H9 (cell line): ENCODE measurements around the gene FHOD3. TPM values are rescaled to one million over a fixed set of nuclear protein-coding genes. Genes with fewer than 3 reads are reported as not detected.

Experiments used
- DNase-seq: peaks from one replicate; pipeline ENCODE4 v3.0.0-alpha.2; 2017
- H2AFZ ChIP-seq: one replicate; pipeline ENCODE4 v1.6.1; 2013; ENCODE audit warnings: mild to moderate bottlenecking, low read length, control low read depth, moderate library complexity
- H2AK5ac ChIP-seq: 2 replicates; pipeline ENCODE4 v1.6.1; 2013; ENCODE audit warnings: low read length, control low read depth, mixed read lengths; ENCODE audit not compliant: insufficient read length
- H2BK120ac ChIP-seq: one replicate; pipeline ENCODE4 v1.6.1; 2013; ENCODE audit warnings: low read depth, mild to moderate bottlenecking, low read length, control low read depth, inconsistent platforms; ENCODE audit not compliant: poor library complexity, severe bottlenecking
- H2BK12ac ChIP-seq: 2 replicates; pipeline ENCODE4 v1.6.1; 2013; ENCODE audit warnings: low read length, control low read depth, mixed read lengths, low read depth; ENCODE audit not compliant: insufficient read length
- H2BK15ac ChIP-seq: 2 replicates; pipeline ENCODE4 v1.6.1; 2013; ENCODE audit warnings: low read depth, low read length, control low read depth
- H2BK20ac ChIP-seq: one replicate; pipeline ENCODE4 v1.6.1; 2013; ENCODE audit warnings: low read depth, mild to moderate bottlenecking, low read length, control low read depth, inconsistent platforms; ENCODE audit not compliant: poor library complexity, severe bottlenecking
- H2BK5ac ChIP-seq: 2 replicates; pipeline ENCODE4 v1.6.1; 2013; ENCODE audit warnings: low read length, control low read depth, mixed read lengths; ENCODE audit not compliant: insufficient read length
- H3K14ac ChIP-seq: 2 replicates; pipeline ENCODE4 v1.6.1; 2013; ENCODE audit warnings: low read length, control low read depth; ENCODE audit not compliant: insufficient read depth
- H3K18ac ChIP-seq: 2 replicates; pipeline ENCODE4 v1.6.1; 2013; ENCODE audit warnings: low read depth, mild to moderate bottlenecking, mixed read lengths, low read length, control low read depth; ENCODE audit not compliant: insufficient read length
- H3K23ac ChIP-seq: 2 replicates; pipeline ENCODE4 v1.6.1; 2013; ENCODE audit warnings: low read length, control low read depth, mixed read lengths, low read depth; ENCODE audit not compliant: insufficient read length
- H3K23me2 ChIP-seq: 2 replicates; pipeline ENCODE4 v1.6.1; 2013; ENCODE audit warnings: low read depth, mild to moderate bottlenecking, mixed read lengths, low read length, control low read depth; ENCODE audit not compliant: insufficient read length, poor library complexity, severe bottlenecking
- H3K27ac ChIP-seq: 2 replicates; pipeline ENCODE4 v1.5.1; 2013; ENCODE audit warnings: low read length, control low read depth, mixed read lengths, low read depth; ENCODE audit not compliant: insufficient read length
- H3K27me3 ChIP-seq: 2 replicates; pipeline ENCODE4 v1.6.1; 2013; ENCODE audit warnings: low read length, control low read depth, inconsistent platforms; ENCODE audit not compliant: insufficient read depth
- H3K4ac ChIP-seq: 2 replicates; pipeline ENCODE4 v1.6.1; 2013; ENCODE audit warnings: low read depth, mild to moderate bottlenecking, control low read depth, inconsistent platforms, low read length, moderate library complexity
- H3K4me1 ChIP-seq: 2 replicates; pipeline ENCODE4 v1.6.1; 2013; ENCODE audit warnings: low read length, control low read depth, inconsistent platforms; ENCODE audit not compliant: insufficient read depth
- H3K4me2 ChIP-seq: 2 replicates; pipeline ENCODE4 v1.6.1; 2013; ENCODE audit warnings: low read length, control low read depth, mixed read lengths; ENCODE audit not compliant: insufficient read length, insufficient read depth
- H3K56ac ChIP-seq: 2 replicates; pipeline ENCODE4 v1.6.1; 2013; ENCODE audit warnings: low read depth, mild to moderate bottlenecking, mixed read lengths, low read length, control low read depth; ENCODE audit not compliant: insufficient read length
- H3K79me1 ChIP-seq: 2 replicates; pipeline ENCODE4 v1.6.1; 2013; ENCODE audit warnings: low read depth, mild to moderate bottlenecking, moderate library complexity, low read length, control low read depth, inconsistent platforms; ENCODE audit not compliant: insufficient read depth, poor library complexity, severe bottlenecking
- H3K79me2 ChIP-seq: 2 replicates; pipeline ENCODE4 v1.6.1; 2013; ENCODE audit warnings: low read length, control low read depth, inconsistent platforms; ENCODE audit not compliant: insufficient read depth
- H3K9ac ChIP-seq: 2 replicates; pipeline ENCODE4 v1.6.1; 2013; ENCODE audit warnings: low read length, control low read depth, mixed read lengths; ENCODE audit not compliant: insufficient read length; ENCODE audit errors: extremely low read depth
- H3K9me3 ChIP-seq: one replicate; pipeline ENCODE4 v1.6.1; 2013; ENCODE audit warnings: low read depth, low read length, inconsistent platforms; ENCODE audit not compliant: control insufficient read depth
- H3T11ph ChIP-seq: one replicate; pipeline ENCODE4 v1.6.1; 2013; ENCODE audit warnings: mild to moderate bottlenecking, low read length, control low read depth, inconsistent platforms
- H4K20me1 ChIP-seq: one replicate; pipeline ENCODE4 v1.6.1; 2013; ENCODE audit not compliant: control insufficient read depth, insufficient read length, insufficient read depth
- H4K5ac ChIP-seq: 2 replicates; pipeline ENCODE4 v1.6.1; 2013; ENCODE audit warnings: low read depth, mild to moderate bottlenecking, mixed read lengths, low read length, control low read depth; ENCODE audit not compliant: insufficient read length
- H4K8ac ChIP-seq: replicated peaks from 2 replicates; pipeline ENCODE4 v1.6.1; 2013; ENCODE audit warnings: low read length, control low read depth, mixed read lengths, low read depth; ENCODE audit not compliant: insufficient read length
- H4K91ac ChIP-seq: 2 replicates; pipeline ENCODE4 v1.6.1; 2013; ENCODE audit warnings: low read depth, mild to moderate bottlenecking, moderate library complexity, mixed read lengths, low read length, control low read depth; ENCODE audit not compliant: insufficient read length
- H3K27ac Mint-ChIP-seq, 3 experiments: 2 replicates in 2 of 3; 3 replicates in 1 of 3; pipeline ENCODE4 v1.8.0; 2020 to 2021; ENCODE audit warnings: mixed read lengths in 3 of 3, mild to moderate bottlenecking in 1 of 3, moderate library complexity in 1 of 3
- H3K27me3 Mint-ChIP-seq: 2 replicates; pipeline ENCODE4 v1.8.0; 2021; ENCODE audit warnings: low read depth, mild to moderate bottlenecking, moderate library complexity, mixed read lengths
- H3K36me3 Mint-ChIP-seq, 3 experiments: 2 replicates in 2 of 3; 3 replicates in 1 of 3; pipeline ENCODE4 v1.8.0; 2020 to 2021; ENCODE audit warnings: low read depth in 3 of 3, mixed read lengths in 3 of 3; ENCODE audit not compliant: insufficient read depth in 1 of 3
- H3K4me1 Mint-ChIP-seq, 2 experiments: 2 replicates each; pipeline ENCODE4 v1.8.0; 2020; ENCODE audit warnings: mixed read lengths in 2 of 2
- H3K4me3 Mint-ChIP-seq, 2 experiments: 2 replicates in 1 of 2; 3 replicates in 1 of 2; pipeline ENCODE4 v1.8.0; 2020 to 2021; ENCODE audit warnings: mild to moderate bottlenecking in 2 of 2, mixed read lengths in 2 of 2, moderate library complexity in 1 of 2
- H3K9me3 Mint-ChIP-seq, 2 experiments: 2 replicates in 1 of 2; 3 replicates in 1 of 2; pipeline ENCODE4 v1.8.0; 2020; ENCODE audit warnings: mild to moderate bottlenecking in 2 of 2, mixed read lengths in 2 of 2, moderate library complexity in 1 of 2
- CTCF ChIP-seq: fragments of 200-600 bp; sonication (generic); conservative IDR thresholded peaks from 3 replicates; pipeline ENCODE4 v1.8.0; 2021; ENCODE audit warnings: antibody characterized with exemption, mild to moderate bottlenecking
- WGBS: extraction: QIAGEN DNeasy Blood & Tissue Kit; methylation state at CpG from one replicate; pipeline ENCODE4 v1.1.7; 2013; ENCODE audit warnings: missing lambda C conversion rate, low lambda C conversion rate, mixed read lengths; ENCODE audit not compliant: insufficient read length; ENCODE audit errors: extremely low coverage; 5-methylcytosine and 5-hydroxymethylcytosine counted together
- total RNA-seq: library from RNA; stranded (reverse); gene quantifications from 2 replicates; pipeline ENCODE4 v1.2.1, GENCODE V29; 2021

The FHOD3 gene
- total RNA-seq, 1 experiment from 2014 or later, result 8.0 TPM

GRCh38 chr18:36440614-36441013 lies 143.1 kb downstream of the FHOD3 start:
- peaks cover 6 to 16% of the 10 kb centered on the region in 2 experiments; a peak in 2 of 4 replicates for H3K4me1 Mint-ChIP-seq
- Histone ChIP-seq H2BK12ac (no peak overlapping the region), H3K18ac (no peak overlapping the region), H3K4me1 (no peaks in the 10 kb centered on the region), H3K4me2 (no peak overlapping the region), H4K91ac (no peak overlapping the region), H2BK5ac (no peak overlapping the region), H2BK120ac (no peak overlapping the region), H4K20me1 (no peaks in the 10 kb centered on the region), H4K8ac (no peak overlapping the region), H3T11ph (no peak overlapping the region), H3K9me3 (no peaks in the 10 kb centered on the region), H3K79me2 (no peaks in the 10 kb centered on the region), H4K5ac (no peak overlapping the region), H2AFZ (no peak overlapping the region), H3K4ac (no peak overlapping the region), H2BK15ac (no peak overlapping the region), H3K23ac (no peak overlapping the region), H3K27me3 (no peaks in the 10 kb centered on the region), H3K23me2 (no peaks in the 10 kb centered on the region), H3K9ac (no peak overlapping the region), H2BK20ac (no peak overlapping the region), H2AK5ac (no peak overlapping the region), H3K56ac (no peak overlapping the region), H3K14ac (no peak overlapping the region), H3K79me1 (no peaks in the 10 kb centered on the region), H3K27ac (no peak overlapping the region)
- H3K36me3 Mint-ChIP-seq, result peaks cover 0 to 22% (median 15%) of the 10 kb centered on the region in 3 experiments; a peak in 6 of 7 replicates
- TF ChIP-seq CTCF, result no peak
- H3K27me3 Mint-ChIP-seq, result no peaks in the 10 kb centered on the region
- no peak overlapping the region for H3K27ac Mint-ChIP-seq
- H3K4me3 Mint-ChIP-seq, result no peak overlapping the region
- H3K9me3 Mint-ChIP-seq, result peaks cover 13 to 17% of the 10 kb centered on the region in 2 experiments
- no CpG with 5 or more reads among the region's 2 CpGs for WGBS
- no peak for DNase-seq
